Natural killer cell (primary cell): ENCODE results near the gene TCF7. TPM values are rescaled to one million over a fixed set of nuclear protein-coding genes. Genes with fewer than 3 reads are reported as not detected.

Experiments used
- ATAC-seq, 3 donors: fragments of 150-1000 bp in 2 of 3; fragments of 200-7000 bp in 1 of 3; cut with Tn5 transposase; 1 replicate in 1 of 3; 2 replicates in 2 of 3; pipeline ENCODE4 v1.10.0; 2021; ENCODE audit warnings: mild to moderate bottlenecking in 2 of 3, moderate library complexity in 2 of 3
- DNase-seq, 2 donors: peaks; one replicate each; pipeline versions ENCODE4 v3.0.0 to v3.0.0-alpha.2; 2013 to 2021; ENCODE audit warnings: mixed read lengths in 1 of 2
- H3K27ac ChIP-seq: one replicate; pipeline ENCODE4 v1.5.1; 2013; ENCODE audit warnings: mild to moderate bottlenecking, low read length
- H3K27me3 ChIP-seq: one replicate; pipeline ENCODE4 v1.6.1; 2013; ENCODE audit warnings: low read length; ENCODE audit not compliant: control insufficient read depth, insufficient read depth
- H3K36me3 ChIP-seq: one replicate; pipeline ENCODE4 v1.6.1; 2013; ENCODE audit warnings: low read length; ENCODE audit not compliant: control insufficient read depth, insufficient read depth
- H3K4me1 ChIP-seq: one replicate; pipeline ENCODE4 v1.6.1; 2013; ENCODE audit warnings: low read length; ENCODE audit not compliant: control insufficient read depth, insufficient read depth
- H3K4me3 ChIP-seq: one replicate; pipeline ENCODE4 v1.5.1; 2013; ENCODE audit warnings: low read length
- H3K9me3 ChIP-seq: one replicate; pipeline ENCODE4 v1.6.1; 2013; ENCODE audit warnings: low read length; ENCODE audit not compliant: control insufficient read depth, insufficient read depth
- H3K27ac Mint-ChIP-seq, 2 donors: one replicate each; pipeline ENCODE4 v1.8.0; 2022; ENCODE audit warnings: mild to moderate bottlenecking in 2 of 2, mixed read lengths in 2 of 2, moderate library complexity in 1 of 2
- H3K27me3 Mint-ChIP-seq, 2 donors: one replicate each; pipeline ENCODE4 v1.8.0; 2022; ENCODE audit warnings: low read depth in 2 of 2, mixed read lengths in 2 of 2
- H3K36me3 Mint-ChIP-seq: one replicate; pipeline ENCODE4 v1.8.0; 2022; ENCODE audit warnings: mixed read lengths
- H3K4me1 Mint-ChIP-seq, 2 donors: one replicate each; pipeline ENCODE4 v1.8.0; 2022; ENCODE audit warnings: mixed read lengths in 2 of 2
- H3K4me3 Mint-ChIP-seq: one replicate; pipeline ENCODE4 v1.8.0; 2022; ENCODE audit warnings: mild to moderate bottlenecking, moderate library complexity, mixed read lengths
- H3K9me3 Mint-ChIP-seq, 2 donors: one replicate each; pipeline ENCODE4 v1.8.0; 2022; ENCODE audit warnings: mixed read lengths in 2 of 2
- WGBS: methylation state at CpG from one replicate; pipeline ENCODE4 v1.1.7; 2013; ENCODE audit warnings: missing lambda C conversion rate; ENCODE audit not compliant: insufficient coverage; 5-methylcytosine and 5-hydroxymethylcytosine counted together
- intact Hi-C: fragments of 100-400 bp; cut with micrococcal nuclease; formaldehyde crosslinking; loops from one replicate; pipeline ENCODE4 v1.14.2; 2022
- total RNA-seq, 4 donors: library from RNA; stranded (reverse); fragments of 120-200 nt in 1 of 4; gene quantifications; one replicate each; pipeline versions ENCODE4 v1.2.3 to v1.2.4, GENCODE V29; 2013 to 2022
- TF ChIP-seq, protein P1 (sequence below): fragments of 200-600 bp; IDR thresholded peaks from one replicate; pipeline ENCODE4 v1.8.0; 2022; ENCODE audit warnings: antibody characterized with exemption

TCF7 gene
- total RNA-seq, 3 donors from 2014 or later (not counting 1 experiment from before 2014, with no cell fraction given) = 97.7 to 203 (median 158) TPM

DNA sequence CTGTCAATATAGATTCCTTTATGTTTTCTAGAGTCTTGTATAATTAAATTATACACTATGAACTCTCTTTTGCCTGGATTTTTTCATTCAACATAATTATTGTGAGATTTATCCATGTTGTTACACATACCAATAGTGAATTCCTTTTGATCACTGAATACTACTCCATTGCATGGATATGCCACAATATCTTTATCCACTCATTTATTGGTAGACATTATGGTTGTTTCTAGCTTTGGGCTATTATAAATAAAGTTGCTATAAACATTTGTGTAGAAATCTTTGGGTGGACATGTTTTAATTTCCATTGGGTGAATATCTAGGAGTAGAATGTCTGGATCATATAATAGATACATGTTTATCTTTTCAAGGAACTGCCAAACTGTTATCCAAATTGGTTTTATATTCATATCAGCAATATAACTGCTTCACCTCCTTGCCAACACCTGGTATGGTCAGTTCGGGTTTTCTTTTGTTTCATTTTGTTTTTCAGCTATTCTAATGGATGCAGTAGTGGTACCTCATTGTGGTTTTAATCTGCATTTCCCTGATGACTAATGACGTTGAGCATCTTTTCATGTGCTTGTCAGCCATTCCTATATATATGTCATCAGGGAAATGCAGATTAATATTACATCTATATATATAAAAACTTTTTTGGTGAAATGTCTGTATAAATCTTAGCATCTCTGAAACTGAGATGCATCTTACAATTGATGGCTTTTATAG lies 32.1 kb upstream of the TCF7 start:
- no peaks in the 10 kb centered on the region for H3K27me3 ChIP-seq
- intact Hi-C loops = no loop called here
- TF ChIP-seq, protein P1, sequence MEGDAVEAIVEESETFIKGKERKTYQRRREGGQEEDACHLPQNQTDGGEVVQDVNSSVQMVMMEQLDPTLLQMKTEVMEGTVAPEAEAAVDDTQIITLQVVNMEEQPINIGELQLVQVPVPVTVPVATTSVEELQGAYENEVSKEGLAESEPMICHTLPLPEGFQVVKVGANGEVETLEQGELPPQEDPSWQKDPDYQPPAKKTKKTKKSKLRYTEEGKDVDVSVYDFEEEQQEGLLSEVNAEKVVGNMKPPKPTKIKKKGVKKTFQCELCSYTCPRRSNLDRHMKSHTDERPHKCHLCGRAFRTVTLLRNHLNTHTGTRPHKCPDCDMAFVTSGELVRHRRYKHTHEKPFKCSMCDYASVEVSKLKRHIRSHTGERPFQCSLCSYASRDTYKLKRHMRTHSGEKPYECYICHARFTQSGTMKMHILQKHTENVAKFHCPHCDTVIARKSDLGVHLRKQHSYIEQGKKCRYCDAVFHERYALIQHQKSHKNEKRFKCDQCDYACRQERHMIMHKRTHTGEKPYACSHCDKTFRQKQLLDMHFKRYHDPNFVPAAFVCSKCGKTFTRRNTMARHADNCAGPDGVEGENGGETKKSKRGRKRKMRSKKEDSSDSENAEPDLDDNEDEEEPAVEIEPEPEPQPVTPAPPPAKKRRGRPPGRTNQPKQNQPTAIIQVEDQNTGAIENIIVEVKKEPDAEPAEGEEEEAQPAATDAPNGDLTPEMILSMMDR = no peak
- H3K4me3 ChIP-seq = no peak overlapping the region
- no peaks in the 10 kb centered on the region for H3K36me3 ChIP-seq
- no peaks in the 10 kb centered on the region for H3K9me3 ChIP-seq
- Mint-ChIP-seq H3K4me3 (no peak overlapping the region), H3K9me3 (no peaks in the 10 kb centered on the region), H3K36me3 (no peaks in the 10 kb centered on the region), H3K27me3 (peaks cover 0 to 6% of the 10 kb centered on the region in 2 donors), H3K4me1 (no peaks in the 10 kb centered on the region), H3K27ac (no peak overlapping the region)
- DNase-seq (peak in 1 of 2 donors; percentile 41), ATAC-seq (no peak)
- 50% methylated on average over 1 of the region's 2 CpGs for WGBS
- H3K27ac ChIP-seq = no peak overlapping the region
- H3K4me1 ChIP-seq = peaks cover 27% of the 10 kb centered on the region

DNA sequence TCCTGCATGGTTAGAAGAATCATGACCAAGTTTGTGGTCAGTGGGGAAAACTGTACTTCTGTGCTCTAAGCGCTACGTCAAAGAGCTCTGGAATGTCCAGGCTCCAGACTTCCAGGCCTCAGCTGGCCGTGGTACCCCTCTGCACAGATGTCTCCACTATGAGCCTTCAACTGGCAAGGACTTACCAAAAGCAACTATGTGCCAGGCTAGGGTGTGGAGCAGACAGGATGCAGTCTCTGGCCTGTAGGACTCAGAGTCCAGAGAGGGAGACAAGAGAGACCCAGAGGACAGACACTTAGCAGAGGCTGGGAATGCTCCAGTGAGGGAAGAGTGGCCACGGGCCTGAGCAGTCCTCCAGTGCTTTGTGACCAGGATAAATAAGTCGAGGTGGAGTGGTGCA lies 31.0 kb upstream of the TCF7 start:
- H3K9me3 Mint-ChIP-seq = no peaks in the 10 kb centered on the region
- no peak overlapping the region for H3K27ac ChIP-seq
- no peaks in the 10 kb centered on the region for H3K27me3 ChIP-seq
- ATAC-seq = no peak
- H3K9me3 ChIP-seq = no peaks in the 10 kb centered on the region
- no peaks in the 10 kb centered on the region for H3K36me3 Mint-ChIP-seq
- H3K4me1 Mint-ChIP-seq = no peaks in the 10 kb centered on the region
- intact Hi-C loops = no loop called here
- WGBS = 71% methylated on average over 5 of the region's 5 CpGs
- no peak overlapping the region for H3K4me3 ChIP-seq
- no peak overlapping the region for H3K27ac Mint-ChIP-seq
- TF ChIP-seq, protein P1 = no peak
- no peak overlapping the region for H3K4me3 Mint-ChIP-seq
- peaks cover 0 to 6% of the 10 kb centered on the region in 2 donors for H3K27me3 Mint-ChIP-seq
- DNase-seq = no peak
- H3K4me1 ChIP-seq = peaks cover 37% of the 10 kb centered on the region
- H3K36me3 ChIP-seq = no peaks in the 10 kb centered on the region

DNA sequence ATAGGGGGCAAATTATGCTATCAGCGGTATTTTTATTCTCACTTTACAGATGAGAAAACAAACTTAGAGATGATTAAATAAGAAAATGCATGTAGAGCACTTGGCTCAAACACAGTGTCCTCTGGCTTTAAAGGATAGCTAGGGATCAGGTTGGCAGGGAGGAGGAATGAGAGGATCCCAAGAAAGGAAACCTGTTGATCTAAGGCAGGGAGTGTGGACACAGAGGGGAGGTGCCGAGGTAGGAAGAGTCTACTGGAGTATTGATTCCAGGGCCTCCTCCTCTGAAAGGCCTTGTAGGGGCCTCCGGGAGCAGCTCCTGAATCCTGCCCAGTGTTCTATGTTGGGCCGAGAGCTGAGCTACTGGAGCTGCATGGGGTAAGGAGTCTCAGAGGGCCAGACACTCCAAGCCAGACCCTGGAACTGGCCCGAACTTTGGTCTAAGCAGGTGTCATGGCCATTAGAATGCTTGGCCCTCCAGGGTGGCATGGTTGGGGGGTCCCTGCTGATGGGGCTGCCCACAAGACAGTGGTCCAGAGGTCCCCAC lies 30.4 kb upstream of the TCF7 start:
- no peak for DNase-seq
- Histone ChIP-seq H3K36me3 (no peaks in the 10 kb centered on the region), H3K9me3 (no peaks in the 10 kb centered on the region), H3K27me3 (no peaks in the 10 kb centered on the region), H3K4me3 (no peak overlapping the region), H3K4me1 (peaks cover 39% of the 10 kb centered on the region), H3K27ac (no peak overlapping the region)
- Mint-ChIP-seq H3K27ac (no peak overlapping the region), H3K4me3 (no peak overlapping the region), H3K27me3 (peaks cover 0 to 9% of the 10 kb centered on the region in 2 donors), H3K36me3 (no peaks in the 10 kb centered on the region), H3K4me1 (no peaks in the 10 kb centered on the region), H3K9me3 (no peaks in the 10 kb centered on the region)
- WGBS = 94% methylated on average over 4 of the region's 5 CpGs
- TF ChIP-seq, protein P1 = no peak
- no peak for ATAC-seq
- intact Hi-C loops = no loop called here
